Fibroblast of the aortic adventitia (primary cell): ENCODE measurements around the gene LMTK3. TPM values are rescaled to one million over a fixed set of nuclear protein-coding genes. Genes with fewer than 3 reads are reported as not detected.

ENCODE experiments used
- DNase-seq: peaks from one replicate; pipeline ENCODE4 v3.0.0-alpha.2; 2010; ENCODE audit warnings: low read depth
- H3K4me3 ChIP-seq: 2 replicates; pipeline ENCODE4 v1.5.1; 2011; ENCODE audit warnings: low read depth, mild to moderate bottlenecking, control low read depth, low read length, moderate library complexity
- total RNA-seq: library from RNA; depleted of rRNA; stranded (reverse); fragments of >200 nt; gene quantifications from 2 replicates; pipeline ENCODE4 v1.2.3, GENCODE V29; 2012; ENCODE audit warnings: low replicate concordance
- TF ChIP-seq, protein P1 (sequence below): IDR thresholded peaks from 2 replicates; pipeline ENCODE4 v1.5.1; 2011; ENCODE audit warnings: mild to moderate bottlenecking, low read length, control low read depth, inconsistent platforms; ENCODE audit not compliant: insufficient read depth

LMTK3 gene
- total RNA-seq, 1 donor = not detected

DNA sequence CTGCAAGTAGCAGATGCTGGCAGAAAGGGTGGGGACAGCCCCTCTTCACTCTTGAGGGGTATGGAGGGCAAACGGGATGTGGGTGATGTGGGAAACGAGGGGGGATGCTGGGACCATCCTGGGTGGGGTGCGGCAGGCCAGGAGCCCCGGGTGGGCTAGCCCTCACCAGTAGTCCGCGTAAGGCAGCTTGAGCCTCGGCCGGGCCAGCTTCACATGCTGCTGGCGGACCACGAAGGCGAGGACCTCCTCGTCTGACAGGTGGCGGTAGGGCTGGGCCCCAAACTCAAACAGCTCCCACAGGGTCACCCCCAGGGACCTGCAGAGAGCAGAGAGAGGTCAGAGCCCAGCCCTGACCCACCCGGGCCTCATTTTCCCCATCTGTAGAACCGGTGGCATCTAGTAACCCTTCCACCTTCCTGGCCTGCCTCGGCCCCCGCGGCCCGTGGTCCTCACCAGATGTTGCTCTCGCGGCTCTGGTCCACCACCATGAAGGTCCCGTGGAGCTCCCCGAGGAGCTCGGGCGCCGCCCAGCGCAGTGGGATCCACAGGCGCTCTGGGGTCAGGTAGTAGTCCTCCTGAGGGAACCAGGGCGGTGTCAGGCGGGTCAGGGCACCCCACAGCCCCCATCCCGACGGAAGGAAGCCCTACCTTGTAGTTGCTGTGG is 10.7 kb downstream of the LMTK3 start:
- H3K4me3 ChIP-seq = no peak overlapping the region
- DNase-seq = no peak
- TF ChIP-seq, protein P1, sequence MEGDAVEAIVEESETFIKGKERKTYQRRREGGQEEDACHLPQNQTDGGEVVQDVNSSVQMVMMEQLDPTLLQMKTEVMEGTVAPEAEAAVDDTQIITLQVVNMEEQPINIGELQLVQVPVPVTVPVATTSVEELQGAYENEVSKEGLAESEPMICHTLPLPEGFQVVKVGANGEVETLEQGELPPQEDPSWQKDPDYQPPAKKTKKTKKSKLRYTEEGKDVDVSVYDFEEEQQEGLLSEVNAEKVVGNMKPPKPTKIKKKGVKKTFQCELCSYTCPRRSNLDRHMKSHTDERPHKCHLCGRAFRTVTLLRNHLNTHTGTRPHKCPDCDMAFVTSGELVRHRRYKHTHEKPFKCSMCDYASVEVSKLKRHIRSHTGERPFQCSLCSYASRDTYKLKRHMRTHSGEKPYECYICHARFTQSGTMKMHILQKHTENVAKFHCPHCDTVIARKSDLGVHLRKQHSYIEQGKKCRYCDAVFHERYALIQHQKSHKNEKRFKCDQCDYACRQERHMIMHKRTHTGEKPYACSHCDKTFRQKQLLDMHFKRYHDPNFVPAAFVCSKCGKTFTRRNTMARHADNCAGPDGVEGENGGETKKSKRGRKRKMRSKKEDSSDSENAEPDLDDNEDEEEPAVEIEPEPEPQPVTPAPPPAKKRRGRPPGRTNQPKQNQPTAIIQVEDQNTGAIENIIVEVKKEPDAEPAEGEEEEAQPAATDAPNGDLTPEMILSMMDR = no peak

DNA sequence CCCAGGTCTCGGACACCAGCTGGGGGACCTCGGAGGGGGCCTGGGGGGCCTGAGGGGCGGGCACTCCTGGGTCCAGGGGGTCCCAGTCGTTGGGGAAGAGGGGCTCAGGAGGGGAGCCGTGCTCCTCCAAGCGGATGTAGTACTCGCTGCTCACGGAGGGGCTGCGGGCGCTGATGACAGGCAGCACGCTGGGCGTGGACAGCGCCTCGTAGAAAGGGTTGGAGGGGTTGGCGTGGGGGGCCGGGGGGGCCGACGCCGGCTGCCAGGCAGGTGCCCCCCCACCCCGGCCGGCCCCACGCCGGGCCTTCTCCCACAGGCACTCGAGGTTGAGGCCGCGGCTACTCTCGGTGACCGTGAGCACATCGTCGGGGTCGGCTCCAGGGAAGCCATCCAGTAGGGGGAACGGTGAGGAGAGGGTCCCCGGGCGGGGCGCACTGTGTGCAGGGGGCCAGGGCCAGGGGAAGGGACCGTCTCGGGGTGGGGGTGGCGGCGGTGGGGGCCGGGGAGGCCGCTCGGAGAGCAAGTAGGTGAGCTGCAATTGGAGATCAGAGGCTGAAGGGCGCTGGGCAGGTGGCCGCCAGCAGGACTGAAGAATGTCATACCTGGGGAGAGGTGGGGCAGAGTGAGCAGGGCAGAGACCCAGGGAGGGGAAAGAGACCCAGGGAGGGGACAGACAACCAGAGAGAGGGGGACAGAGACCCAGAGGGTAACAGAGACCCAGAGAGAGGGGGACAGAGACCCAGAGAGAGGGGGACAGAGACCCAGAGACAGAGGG is 12.1 kb downstream of the LMTK3 start:
- DNase-seq = no peak
- H3K4me3 ChIP-seq = no peak overlapping the region
- TF ChIP-seq, protein P1 = no peak

DNA sequence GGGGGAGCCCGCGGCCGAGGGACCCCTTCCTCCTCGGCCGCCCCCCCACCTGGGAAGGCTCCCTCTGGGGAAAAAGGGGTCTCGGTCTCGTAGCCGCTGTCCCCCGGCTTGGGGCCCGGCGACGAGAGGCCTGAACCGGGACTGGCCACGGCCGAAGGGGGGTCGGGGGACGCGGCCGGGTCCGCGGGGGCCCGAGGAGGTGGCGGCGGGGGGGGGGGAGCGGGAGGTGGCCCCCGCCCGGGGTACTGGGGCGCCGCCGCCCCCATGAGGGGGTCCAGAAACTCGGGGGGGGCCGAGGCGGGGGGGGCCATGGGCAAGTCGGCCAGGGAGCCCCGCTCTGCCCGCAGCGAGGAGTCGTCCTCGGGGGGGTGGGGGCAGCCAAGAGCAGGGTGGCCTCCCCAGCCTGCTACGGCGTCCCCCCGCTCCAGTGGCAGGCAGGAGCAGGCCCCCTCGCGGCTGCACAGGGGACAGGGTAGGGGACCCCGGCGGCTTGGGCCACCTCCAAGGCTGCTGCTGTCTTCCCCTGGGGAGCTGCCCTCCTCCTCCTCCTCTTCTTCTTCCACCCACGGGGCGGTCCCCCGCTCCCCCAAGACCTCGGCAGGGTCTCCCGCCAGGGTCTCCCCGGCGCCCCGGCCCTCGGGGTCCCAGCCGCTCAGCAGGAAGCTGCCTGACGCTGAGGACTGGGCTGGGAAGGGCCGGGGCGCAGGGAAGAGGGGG is 12.9 kb downstream of the LMTK3 start:
- DNase-seq = no peak
- H3K4me3 ChIP-seq = no peak overlapping the region
- TF ChIP-seq, protein P1 = no peak

DNA sequence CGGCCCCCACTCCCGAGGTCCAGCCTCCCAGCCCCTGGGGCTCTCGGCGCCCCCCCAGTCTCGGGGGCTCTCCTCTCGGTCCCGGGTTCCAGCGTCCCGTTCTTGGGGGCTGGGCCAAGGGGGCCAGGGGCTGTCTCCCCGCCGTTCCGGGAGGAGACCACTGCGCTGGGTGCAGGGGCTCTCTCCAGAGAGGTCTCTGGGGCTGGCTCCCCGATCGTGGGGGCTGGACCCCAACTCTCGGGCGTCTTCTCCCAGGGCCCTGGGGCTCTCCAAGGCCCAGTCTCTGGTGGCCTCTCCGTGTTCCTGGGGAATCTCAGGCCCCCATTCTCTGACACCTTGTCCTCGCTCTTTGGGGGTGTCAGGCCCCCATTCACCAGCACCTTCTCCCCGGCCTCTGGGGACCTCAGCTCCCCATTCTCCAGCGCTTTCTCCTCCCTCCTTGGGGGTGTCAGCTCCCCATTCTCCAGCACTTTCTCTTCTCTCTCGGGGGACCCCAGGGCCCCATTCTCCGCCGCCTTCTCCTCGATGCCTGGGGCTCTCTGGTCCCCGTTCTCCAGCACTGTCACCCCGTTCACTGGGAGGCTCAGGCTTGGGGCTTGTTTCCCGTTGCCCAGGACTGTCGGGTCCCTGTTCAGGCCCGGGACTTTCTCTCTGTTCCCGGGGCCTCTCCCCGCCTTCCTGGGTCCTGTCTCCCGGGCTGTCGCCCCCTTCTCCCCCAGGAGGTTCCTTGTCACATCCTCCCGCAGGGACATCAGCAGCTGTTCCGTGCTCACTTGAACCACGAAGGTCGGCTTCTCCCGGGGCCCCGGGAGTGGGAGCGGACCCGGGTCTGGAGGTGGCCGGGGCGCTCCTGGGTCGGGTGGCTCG is 13.7 kb downstream of the LMTK3 start:
- DNase-seq = no peak
- TF ChIP-seq, protein P1 = no peak
- H3K4me3 ChIP-seq = no peak overlapping the region

DNA sequence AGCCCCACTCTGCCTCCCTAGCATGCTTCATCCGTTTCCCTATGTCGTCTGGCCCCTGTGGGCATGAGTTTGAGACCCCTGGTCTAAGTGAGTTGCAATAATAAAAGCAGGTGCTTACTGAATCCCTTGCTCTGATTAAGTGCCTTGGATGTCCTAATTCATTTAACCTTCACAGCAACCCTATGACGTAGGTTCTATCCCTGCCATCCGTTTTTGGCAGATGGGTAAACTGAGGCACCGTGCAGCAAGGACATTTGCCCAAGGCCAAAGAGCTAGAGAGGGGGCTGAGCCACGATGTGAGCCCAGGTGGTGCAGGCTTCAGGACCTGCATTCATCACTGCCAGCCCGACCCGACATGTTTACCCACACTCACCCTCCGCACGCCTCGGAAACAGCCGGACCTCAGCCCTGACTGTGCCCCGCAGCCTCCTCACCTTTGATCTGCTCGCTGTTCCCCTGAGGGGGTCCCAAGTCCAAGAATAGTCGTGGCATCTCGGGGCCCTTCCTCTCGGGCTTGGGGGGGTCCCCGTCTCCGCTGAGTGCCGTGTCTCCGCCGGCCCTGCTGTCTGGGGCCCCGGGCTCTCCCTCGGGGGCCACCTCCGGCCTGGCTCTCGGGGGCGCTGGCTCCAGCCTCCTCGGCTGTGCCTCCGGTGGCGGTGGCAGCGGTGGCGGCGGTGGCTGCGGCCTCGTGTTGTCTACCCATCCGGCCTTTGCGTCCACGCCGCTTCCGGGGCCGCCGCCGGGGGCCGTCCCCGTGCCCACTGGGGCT is 14.5 kb downstream of the LMTK3 start:
- DNase-seq = no peak
- H3K4me3 ChIP-seq = no peak overlapping the region
- TF ChIP-seq, protein P1 = no peak
